GM19023 (cell line): ENCODE data around the gene CNIH3.
A peak's percentile ranks its signal among the peaks of the same experiment; 100 is the strongest.

Experiments used
- ATAC-seq: cut with Tn5 transposase; IDR thresholded peaks from one replicate; pipeline ENCODE4 v1.9.1; 2021; ENCODE audit warnings: mild to moderate bottlenecking, moderate library complexity; ENCODE audit not compliant: unreplicated experiment

CNIH3 gene

GRCh38 chr1:224613486-224613885 lies 2.6 kb upstream of the CNIH3 start:
- ATAC-seq, result no peak

- ATAC-seq, result no peak
Observed at GRCh38 chr1:224616756-224617409, 766 bp downstream of the CNIH3 start.

- no peak for ATAC-seq
Observed at GRCh38 chr1:224617410-224618355, 1.6 kb downstream of the CNIH3 start.

GRCh38 chr1:224619209-224619608 lies 3.1 kb downstream of the CNIH3 start:
- no peak for ATAC-seq

GRCh38 chr1:224620105-224620504 lies 4.0 kb downstream of the CNIH3 start:
- no peak for ATAC-seq

- ATAC-seq, result no peak
Observed at GRCh38 chr1:224621813-224622682, 5.9 kb downstream of the CNIH3 start.

GRCh38 chr1:224622831-224623230 lies 6.7 kb downstream of the CNIH3 start:
- ATAC-seq, result no peak

GRCh38 chr1:224623310-224623714 lies 7.2 kb downstream of the CNIH3 start:
- no peak for ATAC-seq

- peak; percentile 62 for ATAC-seq
Observed at GRCh38 chr1:224623743-224624333, 7.7 kb downstream of the CNIH3 start.

GRCh38 chr1:224624432-224624831 lies 8.3 kb downstream of the CNIH3 start:
- ATAC-seq, result no peak

- ATAC-seq, result no peak
Observed at GRCh38 chr1:224626042-224626441, 9.9 kb downstream of the CNIH3 start.

GRCh38 chr1:224629965-224630364 lies 13.8 kb downstream of the CNIH3 start:
- ATAC-seq, result no peak

GRCh38 chr1:224631462-224632115 lies 15.5 kb downstream of the CNIH3 start:
- no peak for ATAC-seq

- ATAC-seq, result no peak
Observed at GRCh38 chr1:224632381-224632871, 16.3 kb downstream of the CNIH3 start.

GRCh38 chr1:224632921-224633321 lies 16.8 kb downstream of the CNIH3 start:
- ATAC-seq, result no peak

- ATAC-seq, result no peak
Observed at GRCh38 chr1:224635356-224635755, 19.2 kb downstream of the CNIH3 start.

- ATAC-seq, result no peak
Observed at GRCh38 chr1:224637515-224637914, 21.4 kb downstream of the CNIH3 start.

- ATAC-seq, result no peak
Observed at GRCh38 chr1:224637936-224638335, 21.8 kb downstream of the CNIH3 start.

- ATAC-seq, result no peak
Observed at GRCh38 chr1:224639426-224639975, 23.4 kb downstream of the CNIH3 start.

- ATAC-seq, result no peak
Observed at GRCh38 chr1:224640018-224640417, 23.9 kb downstream of the CNIH3 start.
